ENCODE results near the gene WDFY4.

DNA sequence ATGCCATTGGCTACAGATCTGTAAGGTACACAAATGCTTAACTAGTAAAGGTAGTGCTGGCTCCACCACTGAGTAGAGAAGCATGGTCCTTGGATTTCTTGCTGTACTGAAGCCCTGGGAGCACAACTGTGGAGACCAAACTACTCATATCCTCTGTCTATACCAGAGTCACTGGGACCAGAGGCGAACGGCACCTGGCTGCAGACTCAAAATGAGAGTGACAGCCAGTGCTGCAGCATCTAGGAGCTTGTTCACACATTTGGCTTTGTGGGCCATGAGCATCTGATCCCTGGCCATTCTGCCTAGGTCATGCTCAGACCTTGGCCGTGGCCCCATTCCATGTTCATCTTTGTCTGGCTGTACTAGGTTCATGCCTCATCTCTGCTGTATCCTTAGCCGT lies 223.1 kb downstream of the WDFY4 start:
- TF ChIP-seq EZH2 (IDR thresholded peaks at IDR 0.05; ENCODE audit: borderline replicate concordance, low read length) (no peak), CTCF (conservative IDR thresholded peaks at IDR 0.05 in 1 of 2, IDR thresholded peaks at IDR 0.05 in 1 of 2; ENCODE audit: extremely low read depth in 1 of 2, insufficient read depth in 1 of 2, low read depth in 1 of 2, low read length in 2 of 2) (no peak)

All from mammary epithelial cell (primary cell).